ENCODE data around the gene MCRS1.

MCRS1 gene

GRCh38 chr12:49588721-49589516, 21.0 kb upstream of the MCRS1 start:
- Histone ChIP-seq H2BK12ac (ENCODE audit: low read length) (no peak overlapping the region), H3K18ac (ENCODE audit: low read length) (no peak overlapping the region), H4K91ac (ENCODE audit: low read depth, low read length) (no peak overlapping the region), H2AFZ (ENCODE audit: insufficient read depth, low read length, poor library complexity) (no peak overlapping the region), H2AK5ac (ENCODE audit: low read length) (no peak overlapping the region), H3K9ac (ENCODE audit: low read length) (no peak overlapping the region), H3K79me2 (ENCODE audit: control insufficient read depth, insufficient read depth, low read length, poor library complexity) (no peaks in the 10 kb centered on the region), H3K79me1 (ENCODE audit: low read length) (no peaks in the 10 kb centered on the region), H3K27ac (ENCODE audit: low read depth, low read length) (no peak overlapping the region), H3K14ac (ENCODE audit: low read length) (no peak overlapping the region), H4K8ac (ENCODE audit: low read depth, low read length) (no peak overlapping the region), H3K27me3 (ENCODE audit: insufficient read depth, low read length) (no peaks in the 10 kb centered on the region), H3K4me2 (ENCODE audit: low read length) (no peak overlapping the region), H3K23ac (ENCODE audit: low read length) (no peak overlapping the region), H3K4me3 (ENCODE audit: low read depth, low read length) (no peak overlapping the region), H3K9me3 (ENCODE audit: insufficient read depth, low read depth, low read length) (no peaks in the 10 kb centered on the region), H4K12ac (ENCODE audit: low read depth, low read length) (no peak overlapping the region), H2BK120ac (ENCODE audit: insufficient read depth, low read length, poor library complexity) (no peak overlapping the region), H2BK5ac (ENCODE audit: low read depth, low read length, poor library complexity) (no peak overlapping the region), H3K4ac (ENCODE audit: low read depth, low read length) (no peak overlapping the region), H3K36me3 (ENCODE audit: control insufficient read depth in 1 of 2, insufficient read depth in 2 of 2, low read length in 2 of 2) (peaks cover 0 to 4% of the 10 kb centered on the region in 2 experiments), H3K4me1 (ENCODE audit: control insufficient read depth in 1 of 2, insufficient read depth in 2 of 2, low read length in 2 of 2) (no peaks in the 10 kb centered on the region)
- no CpG with 5 or more reads among the region's 4 CpGs for WGBS (ENCODE audit: extremely low coverage, insufficient coverage, insufficient read length)
- DNase-seq: no peak

DNA sequence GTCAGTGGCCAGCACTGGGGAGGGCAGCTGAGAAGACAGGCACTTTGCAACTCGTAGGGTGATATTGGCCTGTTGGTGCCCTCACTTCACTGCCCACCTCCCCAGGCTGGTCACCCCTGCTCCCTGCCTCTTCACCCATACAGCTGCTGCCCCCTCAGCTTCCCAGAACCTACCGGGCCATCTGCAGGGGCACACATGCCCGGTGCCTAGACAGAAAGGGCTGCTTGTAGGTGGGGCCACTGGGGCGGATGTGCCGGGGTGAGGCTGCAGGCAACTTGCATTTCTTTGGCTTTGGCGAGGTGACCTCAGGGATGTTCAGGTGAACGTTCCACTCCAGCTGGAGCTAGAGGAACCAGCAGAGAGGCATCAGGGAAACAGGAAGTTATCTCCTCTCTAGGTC, 20.3 kb upstream of the MCRS1 start:
- H3K79me2 ChIP-seq (ENCODE audit: control insufficient read depth, insufficient read depth, low read length, poor library complexity): no peaks in the 10 kb centered on the region
- no peak overlapping the region for H3K4me2 ChIP-seq (ENCODE audit: low read length)
- DNase-seq: no peak
- no peak overlapping the region for H2AK5ac ChIP-seq (ENCODE audit: low read length)
- no peak overlapping the region for H3K27ac ChIP-seq (ENCODE audit: low read depth, low read length)
- no peak overlapping the region for H2BK12ac ChIP-seq (ENCODE audit: low read length)
- H2AFZ ChIP-seq (ENCODE audit: insufficient read depth, low read length, poor library complexity): no peak overlapping the region
- no peak overlapping the region for H2BK120ac ChIP-seq (ENCODE audit: insufficient read depth, low read length, poor library complexity)
- H3K9me3 ChIP-seq (ENCODE audit: insufficient read depth, low read depth, low read length): no peaks in the 10 kb centered on the region
- H3K4ac ChIP-seq (ENCODE audit: low read depth, low read length): no peak overlapping the region
- no peak overlapping the region for H4K91ac ChIP-seq (ENCODE audit: low read depth, low read length)
- no peak overlapping the region for H2BK5ac ChIP-seq (ENCODE audit: low read depth, low read length, poor library complexity)
- peaks cover 3 to 7% of the 10 kb centered on the region in 2 experiments for H3K36me3 ChIP-seq (ENCODE audit: control insufficient read depth in 1 of 2, insufficient read depth in 2 of 2, low read length in 2 of 2)
- no peak overlapping the region for H4K8ac ChIP-seq (ENCODE audit: low read depth, low read length)
- H4K12ac ChIP-seq (ENCODE audit: low read depth, low read length): no peak overlapping the region
- H3K23ac ChIP-seq (ENCODE audit: low read length): no peak overlapping the region
- H3K27me3 ChIP-seq (ENCODE audit: insufficient read depth, low read length): no peaks in the 10 kb centered on the region
- H3K18ac ChIP-seq (ENCODE audit: low read length): no peak overlapping the region
- WGBS (ENCODE audit: extremely low coverage, insufficient coverage, insufficient read length): no CpG with 5 or more reads among the region's 7 CpGs
- no peaks in the 10 kb centered on the region for H3K79me1 ChIP-seq (ENCODE audit: low read length)
- H3K9ac ChIP-seq (ENCODE audit: low read length): no peak overlapping the region
- no peak overlapping the region for H3K4me3 ChIP-seq (ENCODE audit: low read depth, low read length)
- H3K14ac ChIP-seq (ENCODE audit: low read length): no peak overlapping the region
- H3K4me1 ChIP-seq (ENCODE audit: control insufficient read depth in 1 of 2, insufficient read depth in 2 of 2, low read length in 2 of 2): no peaks in the 10 kb centered on the region

GRCh38 chr12:49587174-49587908, 19.4 kb upstream of the MCRS1 start:
- H4K91ac ChIP-seq (ENCODE audit: low read depth, low read length): no peak overlapping the region
- no peak overlapping the region for H2AK5ac ChIP-seq (ENCODE audit: low read length)
- H3K79me2 ChIP-seq (ENCODE audit: control insufficient read depth, insufficient read depth, low read length, poor library complexity): no peaks in the 10 kb centered on the region
- H3K4me2 ChIP-seq (ENCODE audit: low read length): no peak overlapping the region
- H3K27ac ChIP-seq (ENCODE audit: low read depth, low read length): no peak overlapping the region
- no peaks in the 10 kb centered on the region for H3K79me1 ChIP-seq (ENCODE audit: low read length)
- H2BK5ac ChIP-seq (ENCODE audit: low read depth, low read length, poor library complexity): no peak overlapping the region
- no peak overlapping the region for H2BK120ac ChIP-seq (ENCODE audit: insufficient read depth, low read length, poor library complexity)
- no peaks in the 10 kb centered on the region for H3K9me3 ChIP-seq (ENCODE audit: insufficient read depth, low read depth, low read length)
- no peak for DNase-seq
- no peak overlapping the region for H2BK12ac ChIP-seq (ENCODE audit: low read length)
- H4K8ac ChIP-seq (ENCODE audit: low read depth, low read length): no peak overlapping the region
- H3K23ac ChIP-seq (ENCODE audit: low read length): no peak overlapping the region
- no peak overlapping the region for H2AFZ ChIP-seq (ENCODE audit: insufficient read depth, low read length, poor library complexity)
- H4K12ac ChIP-seq (ENCODE audit: low read depth, low read length): no peak overlapping the region
- no peak overlapping the region for H3K14ac ChIP-seq (ENCODE audit: low read length)
- H3K4ac ChIP-seq (ENCODE audit: low read depth, low read length): no peak overlapping the region
- H3K4me1 ChIP-seq (ENCODE audit: control insufficient read depth in 1 of 2, insufficient read depth in 2 of 2, low read length in 2 of 2): no peaks in the 10 kb centered on the region
- H3K27me3 ChIP-seq (ENCODE audit: insufficient read depth, low read length): no peaks in the 10 kb centered on the region
- H3K4me3 ChIP-seq (ENCODE audit: low read depth, low read length): no peak overlapping the region
- no CpG with 5 or more reads among the region's 11 CpGs for WGBS (ENCODE audit: extremely low coverage, insufficient coverage, insufficient read length)
- peaks cover 3 to 7% of the 10 kb centered on the region in 2 experiments for H3K36me3 ChIP-seq (ENCODE audit: control insufficient read depth in 1 of 2, insufficient read depth in 2 of 2, low read length in 2 of 2)
- H3K9ac ChIP-seq (ENCODE audit: low read length): no peak overlapping the region
- no peak overlapping the region for H3K18ac ChIP-seq (ENCODE audit: low read length)

- DNase-seq: no peak
- Histone ChIP-seq H3K18ac (ENCODE audit: low read length) (no peak overlapping the region), H3K4me3 (ENCODE audit: low read depth, low read length) (no peak overlapping the region), H2AK5ac (ENCODE audit: low read length) (no peak overlapping the region), H3K79me1 (ENCODE audit: low read length) (no peaks in the 10 kb centered on the region), H3K23ac (ENCODE audit: low read length) (no peak overlapping the region), H3K4ac (ENCODE audit: low read depth, low read length) (no peak overlapping the region), H3K4me1 (ENCODE audit: control insufficient read depth in 1 of 2, insufficient read depth in 2 of 2, low read length in 2 of 2) (peaks cover 0 to 2% of the 10 kb centered on the region in 2 experiments), H3K9ac (ENCODE audit: low read length) (no peak overlapping the region), H3K9me3 (ENCODE audit: insufficient read depth, low read depth, low read length) (no peaks in the 10 kb centered on the region), H3K36me3 (ENCODE audit: control insufficient read depth in 1 of 2, insufficient read depth in 2 of 2, low read length in 2 of 2) (peaks cover 3 to 7% of the 10 kb centered on the region in 2 experiments), H3K79me2 (ENCODE audit: control insufficient read depth, insufficient read depth, low read length, poor library complexity) (no peaks in the 10 kb centered on the region), H3K27ac (ENCODE audit: low read depth, low read length) (no peak overlapping the region), H4K91ac (ENCODE audit: low read depth, low read length) (no peak overlapping the region), H4K12ac (ENCODE audit: low read depth, low read length) (no peak overlapping the region), H2AFZ (ENCODE audit: insufficient read depth, low read length, poor library complexity) (no peak overlapping the region), H2BK5ac (ENCODE audit: low read depth, low read length, poor library complexity) (no peak overlapping the region), H3K4me2 (ENCODE audit: low read length) (no peak overlapping the region), H3K14ac (ENCODE audit: low read length) (no peak overlapping the region), H3K27me3 (ENCODE audit: insufficient read depth, low read length) (no peaks in the 10 kb centered on the region), H2BK120ac (ENCODE audit: insufficient read depth, low read length, poor library complexity) (no peak overlapping the region), H2BK12ac (ENCODE audit: low read length) (no peak overlapping the region), H4K8ac (ENCODE audit: low read depth, low read length) (no peak overlapping the region)
- no CpG with 5 or more reads among the region's 16 CpGs for WGBS (ENCODE audit: extremely low coverage, insufficient coverage, insufficient read length)
These were observed 17.8 kb upstream of the MCRS1 start for GRCh38 chr12:49585477-49586459.
